Activated CD8-positive, alpha-beta memory T cell treated with anti-CD3 and anti-CD28 coated beads, Interleukin-2, amount 50 U/mL, for 24 hours (primary cell): ENCODE measurements around the gene ZNF782.
"Not testable (repeated sequence)": the region's sequence is repeated elsewhere in the genome, so short reads cannot be mapped to it uniquely, and the experiment has no call there.

Experiments
- DNase-seq: peaks from one replicate; pipeline ENCODE4 v3.0.0-alpha.2; 2020; ENCODE audit errors: extremely low read depth

ZNF782 gene

GRCh38 chr9:96854651-96855273 is 448 bp upstream of the ZNF782 start:
- DNase-seq = no peak

- no peak for DNase-seq
These were observed 1.6 kb downstream of the ZNF782 start for GRCh38 chr9:96852676-96853075.

- no peak for DNase-seq
These were observed 10.3 kb downstream of the ZNF782 start for GRCh38 chr9:96844040-96844439.

- DNase-seq = no peak
These were observed 35.8 kb downstream of the ZNF782 start for GRCh38 chr9:96818533-96818932.

- no peak for DNase-seq
These were observed 36.3 kb downstream of the ZNF782 start for GRCh38 chr9:96817973-96818372.

GRCh38 chr9:96813607-96814006 is 40.7 kb downstream of the ZNF782 start:
- no peak for DNase-seq

GRCh38 chr9:96798959-96799358 is 55.4 kb downstream of the ZNF782 start:
- not testable (repeated sequence) for DNase-seq

GRCh38 chr9:96784021-96784420 is 70.3 kb downstream of the ZNF782 start:
- DNase-seq = no peak

GRCh38 chr9:96782235-96782634 is 72.1 kb downstream of the ZNF782 start:
- DNase-seq = no peak

GRCh38 chr9:96781552-96781951 is 72.8 kb downstream of the ZNF782 start:
- no peak for DNase-seq

GRCh38 chr9:96779089-96779488 is 75.2 kb downstream of the ZNF782 start:
- DNase-seq = no peak

- DNase-seq = peak; percentile 4
These were observed 76.9 kb downstream of the ZNF782 start for GRCh38 chr9:96777426-96777864.

- no peak for DNase-seq
These were observed 83.2 kb downstream of the ZNF782 start for GRCh38 chr9:96771124-96771523.

- no peak for DNase-seq
These were observed 84.3 kb downstream of the ZNF782 start for GRCh38 chr9:96769989-96770388.
